Measurements from ENCODE around the gene B4GALNT3. TPM values are rescaled to one million over a fixed set of nuclear protein-coding genes. Genes with fewer than 3 reads are reported as not detected.

The B4GALNT3 gene
- total RNA-seq, 1 donor from 2014 or later = 2.9 TPM

DNA sequence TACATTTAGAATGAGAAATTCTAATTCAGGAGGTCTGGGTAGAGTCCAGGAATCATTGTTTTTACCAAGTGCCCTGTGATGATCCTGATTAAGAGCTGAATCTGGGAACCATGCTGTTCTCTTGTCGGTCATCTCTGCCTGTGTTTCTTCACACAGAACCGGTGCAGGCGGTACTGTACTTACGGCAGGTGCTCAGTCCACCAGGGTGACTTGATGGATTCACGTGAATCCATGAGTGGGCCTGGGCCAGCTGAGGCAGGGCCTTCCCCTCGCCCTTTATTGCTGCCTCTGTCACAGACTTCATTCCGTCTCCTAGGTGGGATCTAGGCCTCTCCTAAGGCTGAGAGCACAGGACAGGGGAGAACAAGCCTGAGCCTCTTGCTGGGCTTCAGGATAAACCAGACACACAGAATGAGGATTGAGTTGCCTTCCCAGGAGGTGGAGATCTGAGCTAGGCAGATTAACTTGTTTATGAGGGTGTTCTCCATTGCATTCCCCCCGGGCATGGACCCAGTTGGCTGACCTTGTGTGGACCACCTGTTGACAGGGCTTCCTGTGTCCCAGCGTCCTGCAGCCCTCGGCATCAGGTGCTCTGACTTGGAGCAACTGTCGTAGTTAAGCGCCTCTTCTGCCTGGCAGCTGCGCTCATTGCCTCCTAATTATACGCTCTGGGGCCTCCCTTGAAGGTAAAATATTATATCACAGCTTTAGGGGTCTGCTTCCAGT lies 42.1 kb downstream of the B4GALNT3 start:
- H3K4me1 Mint-ChIP-seq (ENCODE audit: low read depth) = peaks cover 8% of the 10 kb centered on the region
- no peak overlapping the region for H3K27ac Mint-ChIP-seq (ENCODE audit: unreplicated experiment)
- no peak overlapping the region for H3K4me3 Mint-ChIP-seq (ENCODE audit: unreplicated experiment)
- TF ChIP-seq, protein P1, sequence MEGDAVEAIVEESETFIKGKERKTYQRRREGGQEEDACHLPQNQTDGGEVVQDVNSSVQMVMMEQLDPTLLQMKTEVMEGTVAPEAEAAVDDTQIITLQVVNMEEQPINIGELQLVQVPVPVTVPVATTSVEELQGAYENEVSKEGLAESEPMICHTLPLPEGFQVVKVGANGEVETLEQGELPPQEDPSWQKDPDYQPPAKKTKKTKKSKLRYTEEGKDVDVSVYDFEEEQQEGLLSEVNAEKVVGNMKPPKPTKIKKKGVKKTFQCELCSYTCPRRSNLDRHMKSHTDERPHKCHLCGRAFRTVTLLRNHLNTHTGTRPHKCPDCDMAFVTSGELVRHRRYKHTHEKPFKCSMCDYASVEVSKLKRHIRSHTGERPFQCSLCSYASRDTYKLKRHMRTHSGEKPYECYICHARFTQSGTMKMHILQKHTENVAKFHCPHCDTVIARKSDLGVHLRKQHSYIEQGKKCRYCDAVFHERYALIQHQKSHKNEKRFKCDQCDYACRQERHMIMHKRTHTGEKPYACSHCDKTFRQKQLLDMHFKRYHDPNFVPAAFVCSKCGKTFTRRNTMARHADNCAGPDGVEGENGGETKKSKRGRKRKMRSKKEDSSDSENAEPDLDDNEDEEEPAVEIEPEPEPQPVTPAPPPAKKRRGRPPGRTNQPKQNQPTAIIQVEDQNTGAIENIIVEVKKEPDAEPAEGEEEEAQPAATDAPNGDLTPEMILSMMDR (IDR thresholded peaks at IDR 0.05) = no peak
- no peaks in the 10 kb centered on the region for H3K9me3 Mint-ChIP-seq (ENCODE audit: low read depth)
- peaks cover 17% of the 10 kb centered on the region for H3K27me3 Mint-ChIP-seq (ENCODE audit: low read depth)
- H3K36me3 Mint-ChIP-seq (ENCODE audit: low read depth) = no peaks in the 10 kb centered on the region
- DNase-seq (ENCODE audit: low spot score) = no peak

DNA sequence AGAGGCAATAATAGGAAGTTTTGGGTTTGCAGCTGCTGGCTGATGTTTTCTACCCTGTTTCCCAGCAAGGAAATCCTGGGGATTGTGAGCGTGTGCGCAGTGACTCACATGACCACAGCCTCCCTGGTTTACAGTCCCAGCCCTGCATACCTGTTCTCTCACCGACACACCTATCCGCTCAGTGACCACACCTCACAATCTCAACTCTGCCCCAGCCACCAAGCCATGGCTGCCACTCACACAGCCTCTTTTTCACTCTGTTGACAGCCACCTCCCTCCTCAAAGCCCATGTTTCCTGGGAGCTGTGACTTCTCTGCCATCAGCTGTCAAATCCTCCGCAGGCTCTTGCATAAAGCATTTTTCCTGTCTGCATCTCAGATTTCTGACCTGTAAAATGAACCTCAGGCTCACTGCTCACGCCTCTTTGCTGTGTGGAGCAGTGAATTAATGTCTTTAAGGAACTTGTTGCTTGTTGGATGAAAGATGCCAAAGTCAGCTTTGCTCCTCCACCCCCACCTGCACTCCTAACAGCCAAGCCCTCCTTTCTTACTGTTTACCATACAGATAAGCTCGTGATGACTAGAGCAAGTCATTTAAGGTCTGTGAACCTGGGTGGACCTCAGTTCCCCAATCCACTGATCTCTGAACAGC lies 43.5 kb downstream of the B4GALNT3 start:
- TF ChIP-seq, protein P1 (IDR thresholded peaks at IDR 0.05) = no peak
- Mint-ChIP-seq H3K9me3 (ENCODE audit: low read depth) (no peaks in the 10 kb centered on the region), H3K4me1 (ENCODE audit: low read depth) (peaks cover 8% of the 10 kb centered on the region), H3K36me3 (ENCODE audit: low read depth) (no peaks in the 10 kb centered on the region), H3K27ac (ENCODE audit: unreplicated experiment) (no peak overlapping the region), H3K27me3 (ENCODE audit: low read depth) (peaks cover 11% of the 10 kb centered on the region), H3K4me3 (ENCODE audit: unreplicated experiment) (no peak overlapping the region)
- DNase-seq (ENCODE audit: low spot score) = no peak

DNA sequence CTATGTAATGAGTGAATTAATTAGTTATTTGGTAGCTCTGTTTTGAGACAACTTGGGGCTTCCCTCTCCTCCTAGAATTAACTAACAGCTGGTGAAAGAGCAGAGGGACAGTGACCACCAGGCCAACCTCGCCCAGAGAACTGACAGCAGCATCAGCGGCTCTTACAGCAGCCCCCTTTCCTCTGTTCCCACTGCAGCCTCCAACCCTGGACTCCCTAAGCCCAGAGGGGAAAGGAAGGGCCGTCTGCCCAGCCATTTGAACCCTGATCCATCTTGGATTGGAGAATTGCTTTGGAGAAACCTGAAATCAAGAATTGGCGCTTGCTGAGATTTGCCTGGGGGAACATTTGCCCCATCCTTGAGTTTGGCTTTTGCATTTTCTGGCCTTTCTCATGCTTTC lies 45.5 kb downstream of the B4GALNT3 start:
- Mint-ChIP-seq H3K27ac (ENCODE audit: unreplicated experiment) (no peak overlapping the region), H3K27me3 (ENCODE audit: low read depth) (peaks cover 5% of the 10 kb centered on the region), H3K4me1 (ENCODE audit: low read depth) (peaks cover 21% of the 10 kb centered on the region), H3K4me3 (ENCODE audit: unreplicated experiment) (no peak overlapping the region), H3K9me3 (ENCODE audit: low read depth) (no peaks in the 10 kb centered on the region), H3K36me3 (ENCODE audit: low read depth) (no peaks in the 10 kb centered on the region)
- TF ChIP-seq, protein P1 (IDR thresholded peaks at IDR 0.05) = no peak
- peak; percentile 41 for DNase-seq (ENCODE audit: low spot score)

DNA sequence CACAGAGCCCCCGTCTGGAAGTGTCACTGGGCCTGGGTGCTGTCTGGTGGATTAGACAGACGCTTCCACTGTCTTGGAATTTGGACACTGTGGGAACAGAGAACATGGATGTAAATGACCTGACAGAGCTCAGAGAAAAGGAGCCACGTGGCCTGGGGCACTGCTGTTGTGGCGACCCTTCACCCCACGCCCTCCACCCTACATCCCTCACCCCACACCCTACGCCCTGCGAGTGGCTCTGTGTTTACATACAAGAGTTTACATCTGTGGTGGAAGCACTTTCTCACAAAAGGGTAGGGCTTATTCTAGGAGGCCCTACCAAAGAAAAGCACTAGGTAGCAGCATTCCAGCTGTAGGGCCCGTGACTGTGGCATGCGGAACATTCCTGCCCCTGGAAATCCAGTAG lies 47.7 kb downstream of the B4GALNT3 start:
- DNase-seq (ENCODE audit: low spot score) = no peak
- peaks cover 5% of the 10 kb centered on the region for H3K27me3 Mint-ChIP-seq (ENCODE audit: low read depth)
- H3K9me3 Mint-ChIP-seq (ENCODE audit: low read depth) = no peaks in the 10 kb centered on the region
- H3K27ac Mint-ChIP-seq (ENCODE audit: unreplicated experiment) = no peak overlapping the region
- H3K4me1 Mint-ChIP-seq (ENCODE audit: low read depth) = peaks cover 24% of the 10 kb centered on the region
- no peaks in the 10 kb centered on the region for H3K36me3 Mint-ChIP-seq (ENCODE audit: low read depth)
- no peak overlapping the region for H3K4me3 Mint-ChIP-seq (ENCODE audit: unreplicated experiment)
- TF ChIP-seq, protein P1 (IDR thresholded peaks at IDR 0.05) = no peak

DNA sequence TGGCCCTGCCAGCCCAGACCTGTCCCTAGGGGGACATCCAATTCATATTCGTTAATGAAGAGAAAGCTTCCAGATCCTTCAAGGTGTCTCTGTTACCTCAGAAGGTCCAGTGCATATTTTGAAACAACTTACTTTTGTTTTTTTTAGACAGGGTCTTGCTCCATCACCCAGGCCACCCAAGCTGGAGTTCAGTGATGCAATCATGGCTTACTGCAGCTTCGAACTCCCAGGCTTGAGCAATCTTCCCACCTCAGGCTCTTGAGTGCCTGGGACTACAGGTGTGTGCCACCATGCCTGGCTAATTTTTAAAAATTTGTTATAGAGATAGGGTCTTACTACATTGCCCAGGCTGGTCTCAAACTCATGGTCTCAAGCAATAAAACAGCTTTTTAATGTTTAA lies 48.4 kb downstream of the B4GALNT3 start:
- H3K4me3 Mint-ChIP-seq (ENCODE audit: unreplicated experiment) = no peak overlapping the region

More for the DNA sequence above, 48.4 kb downstream of the B4GALNT3 start:
- H3K4me1 Mint-ChIP-seq (ENCODE audit: low read depth) = peaks cover 20% of the 10 kb centered on the region
- no peaks in the 10 kb centered on the region for H3K36me3 Mint-ChIP-seq (ENCODE audit: low read depth)
- no peaks in the 10 kb centered on the region for H3K9me3 Mint-ChIP-seq (ENCODE audit: low read depth)
- H3K27me3 Mint-ChIP-seq (ENCODE audit: low read depth) = peaks cover 4% of the 10 kb centered on the region
- TF ChIP-seq, protein P1 (IDR thresholded peaks at IDR 0.05) = no peak
- DNase-seq (ENCODE audit: low spot score) = no peak
- no peak overlapping the region for H3K27ac Mint-ChIP-seq (ENCODE audit: unreplicated experiment)
